DOHH2 (cell line): ENCODE results near the gene DENND4C.
"Not testable (repeated sequence)": the region's sequence is repeated elsewhere in the genome, so short reads cannot be mapped to it uniquely, and the experiment has no call there.

Experiments
- H3F3A ChIP-seq: fragments of 200-600 bp; sonication (generic), shearing (Covaris generic); 2 replicates; pipeline ENCODE4 v1.6.0; 2016; ENCODE audit warnings: antibody characterized with exemption, mild to moderate bottlenecking; ENCODE audit not compliant: control insufficient read depth, insufficient read depth
- H3K27ac ChIP-seq: fragments of 200-600 bp; sonication (generic); 2 replicates; pipeline ENCODE4 v1.5.1; 2014; ENCODE audit warnings: low read depth, mild to moderate bottlenecking, low read length, moderate library complexity
- H3K27me3 ChIP-seq: fragments of 200-600 bp; sonication (generic); 2 replicates; pipeline ENCODE4 v1.6.1; 2014; ENCODE audit warnings: mild to moderate bottlenecking, low read length, mixed read lengths; ENCODE audit not compliant: control insufficient read depth
- H3K36me3 ChIP-seq: fragments of 200-600 bp; sonication (generic); 2 replicates; pipeline ENCODE4 v1.6.1; 2014; ENCODE audit warnings: mild to moderate bottlenecking, low read length, moderate library complexity, mixed read lengths; ENCODE audit not compliant: control insufficient read depth
- H3K4me1 ChIP-seq: fragments of 200-600 bp; sonication (generic); 2 replicates; pipeline ENCODE4 v1.6.1; 2014; ENCODE audit warnings: mild to moderate bottlenecking, low read length, mixed read lengths; ENCODE audit not compliant: control insufficient read depth
- H3K4me2 ChIP-seq: fragments of 200-600 bp; sonication (generic); 2 replicates; pipeline ENCODE4 v1.6.0; 2014; ENCODE audit warnings: mild to moderate bottlenecking, low read length, moderate library complexity
- H3K4me3 ChIP-seq: fragments of 200-600 bp; sonication (generic); 2 replicates; pipeline ENCODE4 v1.5.1; 2014; ENCODE audit warnings: mild to moderate bottlenecking, low read length, mixed read lengths
- H3K79me2 ChIP-seq: fragments of 200-600 bp; sonication (generic); 2 replicates; pipeline ENCODE4 v1.6.1; 2014; ENCODE audit warnings: mild to moderate bottlenecking, low read length, mixed read lengths; ENCODE audit not compliant: control insufficient read depth
- H3K9me2 ChIP-seq: fragments of 200-600 bp; sonication (generic); replicated peaks from 2 replicates; pipeline ENCODE4 v1.6.1; 2014; ENCODE audit warnings: mild to moderate bottlenecking, low read length, mixed read lengths; ENCODE audit not compliant: control insufficient read depth
- H3K9me3 ChIP-seq: fragments of 200-600 bp; sonication (generic); 2 replicates; pipeline ENCODE4 v1.6.1; 2014; ENCODE audit warnings: antibody characterized with exemption, low read length, mixed read lengths; ENCODE audit not compliant: control insufficient read depth, insufficient read depth
- H4K20me1 ChIP-seq: fragments of 200-600 bp; sonication (generic); 2 replicates; pipeline ENCODE4 v1.6.0; 2014; ENCODE audit warnings: low read depth, mild to moderate bottlenecking, antibody characterized with exemption, low read length, moderate library complexity; ENCODE audit not compliant: control insufficient read depth, insufficient read depth
- CTCF ChIP-seq: fragments of 200-600 bp; sonication (generic); IDR thresholded peaks from one replicate; pipeline ENCODE4 v1.5.1; 2014; ENCODE audit warnings: antibody characterized with exemption, mild to moderate bottlenecking, low read depth, low read length; ENCODE audit not compliant: poor library complexity, severe bottlenecking
- EZH2phosphoT487 ChIP-seq: fragments of 200-600 bp; sonication (generic); IDR thresholded peaks from 2 replicates; pipeline ENCODE4 v1.6.1; 2017; ENCODE audit warnings: borderline replicate concordance, mild to moderate bottlenecking, antibody characterized with exemption, low read length, moderate library complexity, mixed read lengths

DENND4C gene

GRCh38 chr9:19379283-19379682 lies 148.8 kb downstream of the DENND4C start:
- Histone ChIP-seq H3K36me3 (peaks cover 57% of the 10 kb centered on the region), H3F3A (peaks cover 65% of the 10 kb centered on the region)
- TF ChIP-seq CTCF (no peak), EZH2phosphoT487 (no peak)

GRCh38 chr9:19379697-19380046 lies 149.2 kb downstream of the DENND4C start:
- Histone ChIP-seq H3K36me3 (peaks cover 53% of the 10 kb centered on the region), H3F3A (peaks cover 61% of the 10 kb centered on the region), H3K27ac (peak overlapping the region; percentile 81)

More at GRCh38 chr9:19379283-19379682, 148.8 kb downstream of the DENND4C start:
- Histone ChIP-seq H3K79me2 (peaks cover 45% of the 10 kb centered on the region), H3K4me2 (peak overlapping the region; percentile 98), H3K9me2 (no peaks in the 10 kb centered on the region), H3K27ac (peak overlapping the region; percentile 81), H3K4me3 (peak overlapping the region; percentile 90), H3K27me3 (peaks cover 3% of the 10 kb centered on the region; the same call in 1 of the 2 replicates), H3K9me3 (no peaks in the 10 kb centered on the region), H4K20me1 (peaks cover 33% of the 10 kb centered on the region), H3K4me1 (peaks cover 33% of the 10 kb centered on the region)

GRCh38 chr9:19380826-19381075 lies 150.3 kb downstream of the DENND4C start:
- Histone ChIP-seq H3K4me3 (peak overlapping the region; percentile 90), H3K27ac (peak overlapping the region; percentile 81; the same call in 1 of the 2 replicates), H3K4me2 (peak overlapping the region; percentile 64), H3K36me3 (peaks cover 42% of the 10 kb centered on the region), H3K27me3 (peaks cover 3% of the 10 kb centered on the region; the same call in 1 of the 2 replicates), H3K4me1 (peaks cover 33% of the 10 kb centered on the region), H3F3A (peaks cover 50% of the 10 kb centered on the region), H3K9me3 (no peaks in the 10 kb centered on the region), H3K79me2 (peaks cover 45% of the 10 kb centered on the region), H3K9me2 (no peaks in the 10 kb centered on the region), H4K20me1 (peaks cover 28% of the 10 kb centered on the region)
- no peak for TF ChIP-seq CTCF

More at GRCh38 chr9:19379697-19380046, 149.2 kb downstream of the DENND4C start:
- TF ChIP-seq CTCF (no peak), EZH2phosphoT487 (no peak)
- Histone ChIP-seq H3K9me2 (no peaks in the 10 kb centered on the region), H3K79me2 (peaks cover 45% of the 10 kb centered on the region), H3K4me2 (peak overlapping the region; percentile 98), H3K9me3 (no peaks in the 10 kb centered on the region), H3K4me3 (peak overlapping the region; percentile 90), H3K27me3 (peaks cover 3% of the 10 kb centered on the region; the same call in 1 of the 2 replicates), H3K4me1 (peaks cover 33% of the 10 kb centered on the region), H4K20me1 (peaks cover 33% of the 10 kb centered on the region)

- H3K4me1 ChIP-seq, result peaks cover 33% of the 10 kb centered on the region
- peaks cover 3% of the 10 kb centered on the region; the same call in 1 of the 2 replicates for H3K27me3 ChIP-seq
- H4K20me1 ChIP-seq, result peaks cover 28% of the 10 kb centered on the region
- no peak overlapping the region; the same call in 1 of the 2 replicates for H3K4me3 ChIP-seq
- peaks cover 33% of the 10 kb centered on the region for H3K36me3 ChIP-seq
- H3K9me2 ChIP-seq, result no peaks in the 10 kb centered on the region
- H3K4me2 ChIP-seq, result peak overlapping the region; percentile 64
- H3K27ac ChIP-seq, result no peak overlapping the region
- H3K79me2 ChIP-seq, result peaks cover 45% of the 10 kb centered on the region
- TF ChIP-seq CTCF (no peak), EZH2phosphoT487 (no peak)
- H3K9me3 ChIP-seq, result no peaks in the 10 kb centered on the region
- H3F3A ChIP-seq, result peaks cover 41% of the 10 kb centered on the region
These were observed 151.2 kb downstream of the DENND4C start for GRCh38 chr9:19381656-19382055.

- H3K4me2 ChIP-seq, H3K9me3 ChIP-seq, H3K27me3 ChIP-seq, H3K36me3 ChIP-seq, H3K27ac ChIP-seq, H3K9me2 ChIP-seq, H4K20me1 ChIP-seq, H3K4me3 ChIP-seq, H3F3A ChIP-seq: not testable (repeated sequence)
- H3K4me1 ChIP-seq, result peaks cover 11% of the 10 kb centered on the region
- peaks cover 12% of the 10 kb centered on the region for H3K79me2 ChIP-seq
These were observed 154.7 kb downstream of the DENND4C start for GRCh38 chr9:19385212-19385611.
